Right atrium auricular region (tissue), 2 donors: Measurements from ENCODE around the gene SERBP1. TPM values are rescaled to one million over a fixed set of nuclear protein-coding genes. Genes with fewer than 3 reads are reported as not detected.
"Not testable (repeated sequence)": the region's sequence is repeated elsewhere in the genome, so short reads cannot be mapped to it uniquely, and the experiment has no call there.

ENCODE experiments used
- DNase-seq: peaks from one replicate; pipeline ENCODE4 v3.0.0-alpha.2; 2019; ENCODE audit warnings: low spot score
- H3K27ac ChIP-seq, 2 donors: fragments of 200-600 bp; sonication (generic); 1 replicate in 1 of 2; 2 replicates in 1 of 2; pipeline ENCODE4 v1.5.1; 2016 to 2019
- H3K27me3 ChIP-seq, 2 donors: fragments of 200-600 bp; sonication (generic); one replicate each; pipeline versions ENCODE4 v1.5.1 to v1.6.0; 2017 to 2019
- H3K36me3 ChIP-seq: fragments of 200-600 bp; sonication (generic); one replicate; pipeline ENCODE4 v1.5.1; 2016
- H3K4me1 ChIP-seq, 2 donors: fragments of 200-600 bp; sonication (generic); one replicate each; pipeline versions ENCODE4 v1.5.1 to v1.6.0; 2017 to 2019
- H3K4me3 ChIP-seq, 2 donors: fragments of 200-600 bp; sonication (generic); 1 replicate in 1 of 2; 2 replicates in 1 of 2; pipeline ENCODE4 v1.5.1; 2017 to 2019; ENCODE audit warnings: mild to moderate bottlenecking in 1 of 2, moderate library complexity in 1 of 2
- H3K9me3 ChIP-seq, 2 donors: fragments of 200-600 bp; sonication (generic); one replicate each; pipeline ENCODE4 v1.5.1; 2019
- CTCF ChIP-seq, 2 donors: fragments of 200-600 bp; sonication (generic); IDR thresholded peaks; one replicate each; pipeline ENCODE4 v1.5.1; 2019; ENCODE audit warnings: antibody characterized with exemption in 2 of 2
- total RNA-seq, 2 donors: library from RNA; depleted of rRNA; stranded (reverse); fragments of >200 nt; gene quantifications; one replicate each; pipeline ENCODE4 v1.1.0, GENCODE V29; 2016

The SERBP1 gene
- total RNA-seq, 2 donors from 2014 or later = 130 to 144 TPM

GRCh38 chr1:67429011-67429527, 1.1 kb downstream of the SERBP1 start:
- H3K4me3 ChIP-seq = peak overlapping the region; percentile 86 to 95
- H3K9me3 ChIP-seq = no peaks in the 10 kb centered on the region
- H3K27ac ChIP-seq = peak overlapping the region; percentile 85 to 97
- TF ChIP-seq CTCF (IDR thresholded peaks at IDR 0.05) = no peak
- peaks cover 0 to 33% of the 10 kb centered on the region in 2 donors for H3K4me1 ChIP-seq
- no peak for DNase-seq
- H3K27me3 ChIP-seq = no peaks in the 10 kb centered on the region
- H3K36me3 ChIP-seq = peaks cover 22% of the 10 kb centered on the region

GRCh38 chr1:67427947-67428346, 2.3 kb downstream of the SERBP1 start:
- H3K4me3 ChIP-seq = peak overlapping the region; percentile 86 to 95
- no peak overlapping the region for H3K27ac ChIP-seq
- TF ChIP-seq CTCF (IDR thresholded peaks at IDR 0.05) = no peak
- H3K4me1 ChIP-seq = peaks cover 0 to 33% of the 10 kb centered on the region in 2 donors
- H3K9me3 ChIP-seq = no peaks in the 10 kb centered on the region
- no peaks in the 10 kb centered on the region for H3K27me3 ChIP-seq
- no peak for DNase-seq
- H3K36me3 ChIP-seq = peaks cover 34% of the 10 kb centered on the region

GRCh38 chr1:67427465-67427864, 2.7 kb downstream of the SERBP1 start:
- Histone ChIP-seq H3K9me3 (no peaks in the 10 kb centered on the region), H3K36me3 (peaks cover 38% of the 10 kb centered on the region), H3K27ac (no peak overlapping the region), H3K4me1 (peaks cover 0 to 33% of the 10 kb centered on the region in 2 donors), H3K4me3 (peak overlapping the region; percentile 86 to 95), H3K27me3 (no peaks in the 10 kb centered on the region)
- TF ChIP-seq CTCF (IDR thresholded peaks at IDR 0.05) = no peak
- no peak for DNase-seq

GRCh38 chr1:67420835-67421492, 9.2 kb downstream of the SERBP1 start:
- Histone ChIP-seq H3K4me1 (peaks cover 0 to 18% of the 10 kb centered on the region in 2 donors), H3K4me3 (no peak overlapping the region), H3K27me3 (no peaks in the 10 kb centered on the region), H3K9me3 (no peaks in the 10 kb centered on the region), H3K27ac (no peak overlapping the region), H3K36me3 (peaks cover 99% of the 10 kb centered on the region)
- no peak for TF ChIP-seq CTCF (IDR thresholded peaks at IDR 0.05)
- no peak for DNase-seq

- Histone ChIP-seq H3K27ac (no peak overlapping the region), H3K36me3 (peaks cover 99% of the 10 kb centered on the region), H3K27me3 (no peaks in the 10 kb centered on the region), H3K9me3 (no peaks in the 10 kb centered on the region), H3K4me1 (peaks cover 0 to 12% of the 10 kb centered on the region in 2 donors), H3K4me3 (no peak overlapping the region)
- TF ChIP-seq CTCF (IDR thresholded peaks at IDR 0.05) = no peak
- DNase-seq = no peak
Measured at GRCh38 chr1:67418839-67419586, 11.2 kb downstream of the SERBP1 start.

- DNase-seq, H3K9me3 ChIP-seq, H3K27ac ChIP-seq, H3K27me3 ChIP-seq, H3K4me3 ChIP-seq: not testable (repeated sequence)
- Histone ChIP-seq H3K36me3 (peaks cover 99% of the 10 kb centered on the region), H3K4me1 (peaks cover 0 to 12% of the 10 kb centered on the region in 2 donors)
Measured at GRCh38 chr1:67417733-67418132, 12.5 kb downstream of the SERBP1 start.
